Fibroblast of skin of left quadriceps (primary cell): ENCODE data around the gene ACACA.

Experiments used
- DNase-seq, 2 experiments: peaks; one replicate each; pipeline ENCODE4 v3.0.0-alpha.2; 2013; ENCODE audit warnings: low read depth in 2 of 2

Gene ACACA

GRCh38 chr17:37292429-37293139 lies 114.1 kb downstream of the ACACA start:
- peak in 1 of 2 experiments; percentile 7 for DNase-seq

DNA sequence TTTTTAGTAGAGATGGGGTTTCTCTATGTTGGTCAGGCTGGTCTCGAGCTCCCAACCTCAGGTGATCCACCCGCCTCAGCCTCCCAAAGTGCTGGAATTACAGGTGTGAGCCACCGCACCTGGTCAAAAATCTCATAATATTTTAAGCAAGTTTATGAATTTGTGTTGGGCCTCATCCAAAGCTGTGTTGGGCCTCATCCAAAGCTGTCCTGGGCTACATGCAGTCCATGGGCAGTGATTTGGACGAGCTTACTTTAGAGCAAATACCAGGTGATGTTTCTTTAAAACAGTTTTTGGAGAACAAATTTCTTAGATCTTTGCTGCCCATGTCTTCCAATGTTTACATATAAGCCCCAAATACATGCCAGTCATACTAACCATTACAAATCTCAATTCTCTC lies 115.3 kb downstream of the ACACA start:
- no peak for DNase-seq

- no peak for DNase-seq
These were observed 120.2 kb downstream of the ACACA start for GRCh38 chr17:37286430-37286829.

GRCh38 chr17:37284191-37284590 lies 122.4 kb downstream of the ACACA start:
- no peak for DNase-seq

DNA sequence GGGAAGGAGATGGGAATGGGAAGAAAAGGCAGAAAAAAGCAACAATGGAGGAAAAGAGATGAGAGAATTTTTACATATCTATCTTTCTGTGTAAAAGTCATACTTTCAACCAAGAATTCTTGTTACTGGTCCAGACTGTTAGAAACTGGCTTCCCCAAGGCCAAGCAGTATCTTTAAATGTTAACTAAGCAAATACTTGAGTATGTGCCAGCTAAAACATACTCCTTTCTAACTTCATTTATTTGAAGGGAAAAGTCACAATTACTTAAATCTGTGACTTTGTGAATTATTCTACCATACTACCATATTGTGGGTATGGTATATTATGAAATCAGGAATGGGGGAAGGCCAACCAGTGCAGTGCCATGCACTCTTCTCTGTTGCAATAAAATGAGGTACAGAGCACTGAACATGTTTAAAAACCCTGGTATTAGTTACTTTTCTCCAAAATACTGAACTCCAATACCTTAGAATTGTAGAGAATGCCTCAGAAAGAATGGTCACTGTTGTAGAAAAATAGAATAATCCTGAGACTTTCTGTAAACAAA lies 123.1 kb downstream of the ACACA start:
- DNase-seq = no peak

DNA sequence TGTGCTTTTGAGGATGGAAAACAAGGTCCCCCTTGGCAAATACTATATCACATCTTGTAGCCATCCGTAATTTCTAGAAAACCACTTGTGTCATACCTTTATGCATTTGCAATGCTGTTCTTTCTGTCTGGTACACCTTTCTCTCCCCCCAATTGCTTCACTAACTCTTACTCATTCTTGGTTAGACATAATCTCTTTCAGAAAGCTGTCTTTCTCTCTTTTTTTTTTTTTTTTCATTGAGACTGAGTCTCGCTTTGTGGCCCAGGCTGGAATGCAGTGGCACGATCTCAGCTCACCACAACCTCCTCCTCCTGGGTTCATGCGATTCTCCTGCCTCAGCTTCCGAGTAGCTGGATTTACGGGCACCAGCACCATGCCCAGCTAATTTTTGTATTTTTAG lies 125.8 kb downstream of the ACACA start:
- DNase-seq = no peak

GRCh38 chr17:37278247-37278894 lies 128.3 kb downstream of the ACACA start:
- DNase-seq = no peak

DNA sequence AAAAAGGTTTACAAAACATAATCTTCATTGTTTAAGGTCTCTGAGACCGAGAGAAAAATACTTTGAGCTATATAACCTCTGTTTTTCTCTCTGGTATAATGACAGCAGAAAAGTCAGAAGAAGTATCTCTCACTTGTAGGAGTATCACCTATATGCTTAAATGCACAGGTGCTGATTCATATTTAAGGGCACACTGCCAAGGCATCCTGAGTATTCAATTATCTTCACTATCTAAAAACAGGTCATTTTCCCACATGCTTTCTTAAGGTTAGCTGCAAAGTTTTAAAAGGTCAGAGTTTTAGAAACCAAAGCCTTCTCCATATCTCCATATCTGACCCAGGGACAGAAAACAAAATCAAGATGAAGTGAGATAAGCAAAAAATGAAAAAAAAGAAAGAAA lies 130.2 kb downstream of the ACACA start:
- no peak for DNase-seq

DNA sequence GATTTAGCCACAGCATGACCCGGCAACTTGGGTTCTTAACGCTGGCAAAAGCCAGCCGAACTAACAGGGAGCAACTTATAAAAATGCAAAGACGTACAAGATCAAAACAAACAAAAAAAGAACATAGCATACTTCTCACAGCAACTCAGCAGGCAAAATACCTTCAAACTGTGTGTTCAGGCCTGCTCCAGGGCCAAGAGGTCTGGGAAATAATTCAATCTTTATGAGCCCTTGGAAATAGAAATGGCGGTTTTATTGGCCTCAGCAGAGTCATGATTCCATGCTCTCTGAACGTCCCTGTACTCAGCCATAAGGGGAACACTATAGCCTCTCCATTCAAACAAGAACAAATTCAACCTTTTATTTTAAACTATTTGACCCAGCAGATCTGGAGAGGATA lies 132.2 kb downstream of the ACACA start:
- no peak for DNase-seq

- no peak for DNase-seq
These were observed 133.1 kb downstream of the ACACA start for GRCh38 chr17:37273409-37274051.

DNA sequence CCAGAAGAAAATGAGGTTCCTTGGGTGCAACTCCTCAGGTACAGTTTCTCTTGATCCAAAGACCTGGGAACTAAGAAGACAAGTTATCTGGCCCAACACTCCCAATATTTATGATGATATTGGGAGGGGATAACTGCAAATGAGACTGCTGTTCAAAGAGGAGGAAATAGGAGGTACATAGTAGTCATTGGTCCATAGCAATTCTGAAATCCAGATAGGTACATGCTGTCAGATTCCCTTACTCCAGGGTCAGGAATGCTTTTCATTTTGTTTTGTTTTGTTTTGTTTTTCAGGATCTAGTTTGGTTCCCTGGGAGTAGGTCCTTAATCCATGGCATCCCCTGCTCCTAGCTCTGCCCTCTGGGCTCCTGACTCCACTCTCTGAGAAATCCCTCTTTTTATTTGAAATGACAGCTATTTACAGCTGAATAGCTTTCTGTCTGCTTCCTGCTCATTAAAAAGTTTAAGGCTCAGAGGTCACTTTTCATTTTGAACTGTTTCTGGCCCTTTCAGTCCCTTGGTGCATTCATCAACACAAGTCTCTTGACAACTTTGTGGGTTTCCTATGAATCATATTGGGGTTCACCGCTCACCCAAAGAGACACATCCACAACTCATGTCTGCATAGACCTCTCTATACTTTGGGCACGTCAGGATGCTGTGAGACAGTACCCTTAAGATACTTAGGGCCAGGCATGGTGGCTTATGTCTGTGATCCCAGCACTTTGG lies 141.0 kb downstream of the ACACA start:
- DNase-seq = no peak

GRCh38 chr17:37261286-37261685 lies 145.3 kb downstream of the ACACA start:
- DNase-seq = no peak

GRCh38 chr17:37259030-37259735 lies 147.5 kb downstream of the ACACA start:
- DNase-seq = peak in 1 of 2 experiments; percentile 8

GRCh38 chr17:37256627-37257026 lies 150.0 kb downstream of the ACACA start:
- DNase-seq = no peak

- DNase-seq = no peak
These were observed 151.2 kb downstream of the ACACA start for GRCh38 chr17:37255432-37255831.

DNA sequence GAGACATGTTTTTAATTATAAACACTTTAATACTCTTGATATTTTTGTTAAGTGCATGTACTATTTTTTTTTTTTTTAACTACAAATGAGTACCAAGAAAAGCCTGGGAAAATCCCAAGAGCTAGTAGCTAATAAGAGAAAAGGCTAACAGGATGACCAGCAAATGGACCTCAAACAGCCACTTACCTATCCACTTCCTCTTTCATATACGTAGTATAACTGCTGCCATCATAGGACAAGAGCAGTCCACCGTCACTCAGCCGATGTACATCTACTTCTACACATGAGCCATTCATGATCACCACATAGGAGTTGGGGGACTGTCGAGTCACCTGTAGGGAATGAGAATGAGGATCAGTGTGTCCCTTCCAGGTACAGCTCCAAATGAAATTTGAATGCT lies 158.8 kb downstream of the ACACA start:
- no peak for DNase-seq

- DNase-seq = no peak
These were observed 160.6 kb downstream of the ACACA start for GRCh38 chr17:37246085-37246484.

- DNase-seq = no peak
These were observed 166.3 kb downstream of the ACACA start for GRCh38 chr17:37240381-37240780.

DNA sequence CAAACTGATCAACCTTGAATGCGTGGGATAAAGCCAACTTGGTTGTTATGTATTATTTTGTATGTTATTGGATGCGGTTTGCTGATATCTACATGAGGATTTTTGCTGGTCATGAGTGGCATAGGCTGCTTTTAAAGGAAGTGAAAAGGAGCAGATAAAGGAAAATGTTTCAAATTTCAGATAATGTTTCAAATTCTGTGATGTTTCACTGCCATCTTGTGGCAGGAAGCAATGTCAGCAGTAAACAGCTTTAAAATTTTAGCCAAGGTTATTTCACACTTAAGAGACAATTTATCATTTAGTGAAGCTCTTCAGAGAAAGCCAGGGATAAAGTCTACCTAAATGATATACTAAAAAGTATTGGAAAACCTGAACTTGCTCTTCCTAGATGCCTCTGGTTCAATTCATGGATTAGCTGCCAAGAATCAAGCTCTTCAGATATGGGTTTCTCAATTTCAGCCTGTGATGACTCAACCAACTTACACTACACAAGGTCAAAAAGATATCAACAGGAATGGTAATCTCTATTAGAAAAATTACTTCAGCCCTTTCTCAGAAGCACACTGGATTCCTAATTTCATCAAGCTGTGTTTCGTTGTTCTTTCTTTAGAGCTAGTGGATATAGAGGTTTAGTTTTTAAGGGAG lies 166.8 kb downstream of the ACACA start:
- peak in 1 of 2 experiments; percentile 6 for DNase-seq

DNA sequence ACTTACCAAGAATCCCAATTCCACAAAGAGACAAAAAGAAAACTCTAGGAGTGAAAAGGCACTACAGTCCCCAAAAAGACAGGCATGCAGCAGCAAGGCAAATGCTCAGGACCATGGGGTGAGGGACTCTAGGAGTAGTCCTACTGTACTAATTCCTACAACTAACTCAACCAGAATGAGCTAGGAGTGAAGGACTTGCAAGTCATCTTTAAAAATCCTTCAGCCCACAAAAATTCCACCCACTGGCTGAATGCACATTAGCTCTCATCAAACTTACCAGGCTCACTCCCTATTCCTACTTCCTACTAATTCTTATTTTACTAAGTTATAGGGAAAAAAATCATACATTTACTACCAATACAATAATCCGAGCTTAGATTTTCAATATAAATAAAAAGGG lies 172.5 kb downstream of the ACACA start:
- DNase-seq = no peak

GRCh38 chr17:37233036-37233435 lies 173.6 kb downstream of the ACACA start:
- no peak for DNase-seq
